ENCODE measurements around the gene RNF44. TPM values are rescaled to one million over a fixed set of nuclear protein-coding genes. Genes with fewer than 3 reads are reported as not detected.

RNF44 gene
- total RNA-seq, 3 donors from 2014 or later = 6.9 to 17.1 (median 15.4) TPM

DNA sequence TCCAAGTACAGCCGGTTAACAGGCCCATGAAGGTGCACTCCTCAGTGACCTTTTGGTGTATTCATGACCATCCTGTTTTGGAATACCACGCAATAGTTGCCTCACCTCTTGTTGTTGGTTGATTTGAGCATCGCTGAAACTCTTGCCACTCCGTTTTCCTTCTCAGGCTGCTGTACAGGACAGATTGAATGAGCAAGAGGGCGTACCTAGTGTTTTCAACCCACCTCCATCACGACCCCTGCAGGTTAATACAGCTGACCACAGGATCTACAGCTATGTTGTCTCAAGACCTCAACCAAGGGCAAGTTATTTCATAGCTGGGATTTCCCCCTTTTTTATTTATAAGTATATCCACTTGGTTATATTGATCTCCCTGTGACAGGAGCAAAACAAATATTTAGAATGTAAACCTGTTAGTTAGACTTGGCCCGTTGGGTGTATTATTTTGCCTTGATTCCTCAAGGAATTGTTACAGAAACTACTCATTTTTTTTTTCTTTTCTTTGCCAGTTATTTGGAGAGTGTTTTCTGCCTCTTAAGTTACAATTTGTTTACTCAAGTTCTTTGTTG, 50.9 kb downstream of the RNF44 start:
- Histone ChIP-seq H3K4me3 (no peak overlapping the region), H3K27me3 (no peaks in the 10 kb centered on the region), H3K9me3 (no peaks in the 10 kb centered on the region), H3K36me3 (no peaks in the 10 kb centered on the region), H3K27ac (no peak overlapping the region), H3K4me1 (no peaks in the 10 kb centered on the region)
- TF ChIP-seq, protein P1, sequence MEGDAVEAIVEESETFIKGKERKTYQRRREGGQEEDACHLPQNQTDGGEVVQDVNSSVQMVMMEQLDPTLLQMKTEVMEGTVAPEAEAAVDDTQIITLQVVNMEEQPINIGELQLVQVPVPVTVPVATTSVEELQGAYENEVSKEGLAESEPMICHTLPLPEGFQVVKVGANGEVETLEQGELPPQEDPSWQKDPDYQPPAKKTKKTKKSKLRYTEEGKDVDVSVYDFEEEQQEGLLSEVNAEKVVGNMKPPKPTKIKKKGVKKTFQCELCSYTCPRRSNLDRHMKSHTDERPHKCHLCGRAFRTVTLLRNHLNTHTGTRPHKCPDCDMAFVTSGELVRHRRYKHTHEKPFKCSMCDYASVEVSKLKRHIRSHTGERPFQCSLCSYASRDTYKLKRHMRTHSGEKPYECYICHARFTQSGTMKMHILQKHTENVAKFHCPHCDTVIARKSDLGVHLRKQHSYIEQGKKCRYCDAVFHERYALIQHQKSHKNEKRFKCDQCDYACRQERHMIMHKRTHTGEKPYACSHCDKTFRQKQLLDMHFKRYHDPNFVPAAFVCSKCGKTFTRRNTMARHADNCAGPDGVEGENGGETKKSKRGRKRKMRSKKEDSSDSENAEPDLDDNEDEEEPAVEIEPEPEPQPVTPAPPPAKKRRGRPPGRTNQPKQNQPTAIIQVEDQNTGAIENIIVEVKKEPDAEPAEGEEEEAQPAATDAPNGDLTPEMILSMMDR (IDR thresholded peaks at IDR 0.05) = no peak
- TF ChIP-seq POLR2AphosphoS5 (IDR thresholded peaks at IDR 0.05) = no peak
- no peak for TF ChIP-seq POLR2A (IDR thresholded peaks at IDR 0.05)
- no peak for DNase-seq (ENCODE audit: low spot score in 2 of 2)
- intact Hi-C loops (cut with DNase I; ENCODE audit: low total_unique reads) = no loop called here

DNA sequence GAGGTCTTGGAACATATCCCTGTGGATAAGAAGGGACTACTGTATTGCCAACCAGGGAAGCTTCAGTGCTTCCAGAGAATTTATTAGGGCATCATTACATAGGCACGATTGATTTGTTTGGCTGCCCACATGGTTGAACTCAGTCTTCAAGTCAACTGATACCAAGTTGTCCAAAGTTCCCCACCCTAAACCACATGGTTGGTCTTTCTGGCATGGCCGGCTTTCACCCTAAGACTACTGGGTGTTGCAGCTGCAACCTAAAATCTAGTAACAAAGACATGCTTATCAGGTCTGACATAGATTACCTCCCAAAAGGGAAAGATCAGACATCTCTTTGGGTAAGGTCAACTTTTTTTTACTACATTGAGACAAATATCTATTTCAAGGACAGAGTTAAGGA, 52.0 kb downstream of the RNF44 start:
- Histone ChIP-seq H3K4me3 (no peak overlapping the region), H3K36me3 (no peaks in the 10 kb centered on the region), H3K27ac (no peak overlapping the region), H3K4me1 (no peaks in the 10 kb centered on the region), H3K9me3 (no peaks in the 10 kb centered on the region), H3K27me3 (no peaks in the 10 kb centered on the region)
- intact Hi-C loops (cut with DNase I; ENCODE audit: low total_unique reads) = no loop called here
- no peak for DNase-seq (ENCODE audit: low spot score in 2 of 2)
- TF ChIP-seq, protein P1 (IDR thresholded peaks at IDR 0.05) = no peak

DNA sequence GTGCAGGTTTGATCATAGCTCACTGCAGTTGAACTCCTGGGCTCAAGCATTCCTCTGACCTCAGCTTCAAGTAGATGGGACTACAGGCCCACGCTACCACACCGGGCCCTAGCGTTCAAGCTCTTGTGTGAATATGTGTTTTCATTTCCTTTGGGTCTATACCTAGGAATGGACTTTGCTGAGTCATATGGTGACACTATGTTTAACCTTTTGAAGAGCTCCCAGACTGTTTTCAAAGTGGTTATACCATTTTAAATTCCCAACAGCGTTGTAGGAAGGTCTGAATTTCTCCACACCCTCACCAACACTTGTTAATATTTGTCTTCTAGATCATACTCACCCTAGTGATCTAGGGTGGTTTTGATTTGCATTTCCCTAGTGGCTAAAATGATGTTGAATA, 55.5 kb downstream of the RNF44 start:
- Histone ChIP-seq H3K36me3 (no peaks in the 10 kb centered on the region), H3K9me3 (no peaks in the 10 kb centered on the region), H3K4me1 (no peaks in the 10 kb centered on the region), H3K4me3 (no peak overlapping the region), H3K27ac (no peak overlapping the region), H3K27me3 (no peaks in the 10 kb centered on the region)
- intact Hi-C loops (cut with DNase I; ENCODE audit: low total_unique reads) = no loop called here
- TF ChIP-seq, protein P1 (IDR thresholded peaks at IDR 0.05) = no peak
- no peak for TF ChIP-seq POLR2AphosphoS5 (IDR thresholded peaks at IDR 0.05)
- TF ChIP-seq POLR2A (IDR thresholded peaks at IDR 0.05) = no peak
- DNase-seq (ENCODE audit: low spot score in 2 of 2) = no peak

Other genes with a start within 250 kb of the RNF44 start
- 100 to 1,000 TPM in 1 of 3 donors, 10 to 100 TPM in 2; 82.2 to 102 (median 90.7) TPM for gene KIAA1191, start 175.6 kb downstream of the RNF44 start, total RNA-seq
- 10 to 100 TPM in 1 of 3 donors, 1 to 10 TPM in 2; 5.6 to 17.7 (median 6.6) TPM for gene ARL10, start 171.9 kb downstream of the RNF44 start, total RNA-seq
- gene NOP16, start 148.8 kb downstream of the RNF44 start, total RNA-seq = 10 to 100 TPM in 2 of 3 donors, 1 to 10 TPM in 1; 8.5 to 13.8 (median 12.4) TPM
- 100 to 1,000 TPM in 1 of 3 donors, 10 to 100 TPM in 2; 68.5 to 134 (median 80.2) TPM for gene HIGD2A, start 148.7 kb downstream of the RNF44 start, total RNA-seq
- gene CLTB, start 120.9 kb downstream of the RNF44 start, total RNA-seq = 100 to 1,000 TPM in 2 of 3 donors, 10 to 100 TPM in 1; 91.0 to 122 (median 121) TPM
- 10 to 100 TPM; 26.9 to 38.2 (median 28.5) TPM for gene FAF2, start 89.0 kb downstream of the RNF44 start, total RNA-seq
- 1 to 10 TPM in 1 of 3 donors, not detected in 2; 2.3 TPM for gene CDHR2, start 11.9 kb upstream of the RNF44 start, total RNA-seq
- gene GPRIN1, start 72.8 kb upstream of the RNF44 start, total RNA-seq = 1 to 10 TPM in 1 of 3 donors, under 1 TPM in 2; 0.64 to 1.2 (median 0.98) TPM
- gene SNCB, start 93.1 kb upstream of the RNF44 start, total RNA-seq = not detected
- 1 to 10 TPM in 1 of 3 donors, not detected in 2; 1.6 TPM for gene EIF4E1B, start 93.3 kb upstream of the RNF44 start, total RNA-seq
- 10 to 100 TPM; 10.4 to 20.0 (median 18.3) TPM for gene TSPAN17, start 110.1 kb upstream of the RNF44 start, total RNA-seq